ENCODE measurements around the gene SH3PXD2A. TPM values are rescaled to one million over a fixed set of nuclear protein-coding genes. Genes with fewer than 3 reads are reported as not detected.

Gene SH3PXD2A
- total and polyA plus RNA-seq, 9 of the 15 experiments (the other 6 are each of a cell fraction or from before 2014, with no cell fraction given), result 0.41 to 9.3 (median 2.5) TPM

DNA sequence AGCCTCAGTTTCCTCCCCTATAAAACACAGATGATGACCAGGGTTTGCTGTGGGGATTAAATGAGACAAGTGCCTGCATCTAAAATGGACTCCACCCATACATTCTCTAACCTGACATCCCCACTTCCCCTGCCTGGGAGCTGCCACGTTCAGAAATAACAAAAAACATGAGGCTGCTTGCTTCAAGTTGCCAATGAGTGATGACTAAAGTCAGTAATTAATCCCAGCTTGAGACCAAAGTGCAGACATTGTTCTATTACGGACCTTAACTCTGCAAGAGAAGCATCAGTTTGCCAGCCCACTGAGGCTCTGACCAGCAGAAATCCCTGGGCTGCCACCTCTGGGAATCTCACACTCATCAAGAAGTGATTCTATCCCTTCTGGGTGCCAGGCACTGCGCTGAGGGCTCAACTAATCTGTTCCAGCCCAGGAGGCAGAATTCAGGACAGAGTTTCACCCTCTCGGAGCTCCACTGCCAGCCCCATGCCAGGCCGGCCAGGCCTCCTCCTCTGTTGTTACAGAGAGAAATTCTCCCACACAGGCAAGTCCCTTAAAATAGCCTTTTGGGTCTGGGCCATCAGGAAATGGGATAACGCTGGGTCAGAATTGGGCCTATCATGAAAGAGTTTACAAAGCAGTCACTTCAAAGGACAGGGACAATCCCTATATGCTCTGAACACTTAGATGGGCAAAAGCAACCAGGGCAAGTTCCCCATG is 11.4 kb downstream of the SH3PXD2A start:
- Histone ChIP-seq H3K4me3 (no peak overlapping the region), H3K4me2 (ENCODE audit: insufficient read depth, low read length) (no peak overlapping the region), H3K79me2 (ENCODE audit: control insufficient read depth, insufficient read depth, low read length) (no peaks in the 10 kb centered on the region), H3K36me3 (ENCODE audit: control insufficient read depth, insufficient read depth, low read length) (no peaks in the 10 kb centered on the region), H3K27ac (ENCODE audit: extremely low read depth, low read depth, low read length) (no peak overlapping the region), H3K4me1 (replicated peaks in 1 of 2; ENCODE audit: control insufficient read depth in 2 of 2, insufficient read depth in 2 of 2, low read length in 2 of 2) (no peaks in the 10 kb centered on the region), H3K9me1 (ENCODE audit: control insufficient read depth, insufficient read depth, low read length) (no peaks in the 10 kb centered on the region), H2AFZ (ENCODE audit: low read depth, low read length) (no peak overlapping the region), H3K27me3 (ENCODE audit: control insufficient read depth in 2 of 2, insufficient read depth in 2 of 2, low read length in 2 of 2) (peaks cover 12 to 45% of the 10 kb centered on the region in 2 experiments; a peak in 4 of 5 replicates), H4K20me1 (replicated peaks; ENCODE audit: control insufficient read depth, insufficient read depth, low read length) (no peaks in the 10 kb centered on the region), H3K9ac (ENCODE audit: insufficient read depth in 1 of 2, low read depth in 2 of 2, low read length in 2 of 2) (no peak overlapping the region), H3K9me3 (replicated peaks; ENCODE audit: control insufficient read depth, insufficient read depth, low read depth, low read length) (no peaks in the 10 kb centered on the region)
- intact Hi-C loops (cut with micrococcal nuclease) (no loop called here), in situ Hi-C loops (cut with MboI) (no loop called here)
- ChIA-PET CTCF (ENCODE audit: low intra/inter-chr PET ratio) (interaction anchor here (0.6 kb wide), 1 partner anchor 15 kb away, joined by 3 read pairs; no protein-coding TSS in a partner anchor), POLR2A (no interaction called here)
- whole genome bisulfite sequencing (ENCODE audit: insufficient coverage, low coverage, missing lambda C conversion rate), result 0% methylated on average over 6 of the region's 6 CpGs
- no peak for FAIRE-seq
- no peak for ATAC-seq
- no peak for DNase-seq (ENCODE audit: extremely low read depth in 1 of 4, low spot score in 3 of 4)
- no peak for TF ChIP-seq ELF1 (tag; IDR thresholded peaks at IDR 0.05)
- TF ChIP-seq, protein P1, sequence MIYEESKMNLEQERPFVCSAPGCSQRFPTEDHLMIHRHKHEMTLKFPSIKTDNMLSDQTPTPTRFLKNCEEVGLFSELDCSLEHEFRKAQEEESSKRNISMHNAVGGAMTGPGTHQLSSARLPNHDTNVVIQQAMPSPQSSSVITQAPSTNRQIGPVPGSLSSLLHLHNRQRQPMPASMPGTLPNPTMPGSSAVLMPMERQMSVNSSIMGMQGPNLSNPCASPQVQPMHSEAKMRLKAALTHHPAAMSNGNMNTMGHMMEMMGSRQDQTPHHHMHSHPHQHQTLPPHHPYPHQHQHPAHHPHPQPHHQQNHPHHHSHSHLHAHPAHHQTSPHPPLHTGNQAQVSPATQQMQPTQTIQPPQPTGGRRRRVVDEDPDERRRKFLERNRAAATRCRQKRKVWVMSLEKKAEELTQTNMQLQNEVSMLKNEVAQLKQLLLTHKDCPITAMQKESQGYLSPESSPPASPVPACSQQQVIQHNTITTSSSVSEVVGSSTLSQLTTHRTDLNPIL (CRISPR knock-in tag; IDR thresholded peaks at IDR 0.05), result no peak
- no peak for TF ChIP-seq HNRNPLL (IDR thresholded peaks at IDR 0.05; ENCODE audit: low read depth, low read length, poor library complexity, severe bottlenecking)
- TF ChIP-seq RBFOX2 (IDR thresholded peaks at IDR 0.05; ENCODE audit: low read depth, low read length), result no peak
- TF ChIP-seq, protein P2, sequence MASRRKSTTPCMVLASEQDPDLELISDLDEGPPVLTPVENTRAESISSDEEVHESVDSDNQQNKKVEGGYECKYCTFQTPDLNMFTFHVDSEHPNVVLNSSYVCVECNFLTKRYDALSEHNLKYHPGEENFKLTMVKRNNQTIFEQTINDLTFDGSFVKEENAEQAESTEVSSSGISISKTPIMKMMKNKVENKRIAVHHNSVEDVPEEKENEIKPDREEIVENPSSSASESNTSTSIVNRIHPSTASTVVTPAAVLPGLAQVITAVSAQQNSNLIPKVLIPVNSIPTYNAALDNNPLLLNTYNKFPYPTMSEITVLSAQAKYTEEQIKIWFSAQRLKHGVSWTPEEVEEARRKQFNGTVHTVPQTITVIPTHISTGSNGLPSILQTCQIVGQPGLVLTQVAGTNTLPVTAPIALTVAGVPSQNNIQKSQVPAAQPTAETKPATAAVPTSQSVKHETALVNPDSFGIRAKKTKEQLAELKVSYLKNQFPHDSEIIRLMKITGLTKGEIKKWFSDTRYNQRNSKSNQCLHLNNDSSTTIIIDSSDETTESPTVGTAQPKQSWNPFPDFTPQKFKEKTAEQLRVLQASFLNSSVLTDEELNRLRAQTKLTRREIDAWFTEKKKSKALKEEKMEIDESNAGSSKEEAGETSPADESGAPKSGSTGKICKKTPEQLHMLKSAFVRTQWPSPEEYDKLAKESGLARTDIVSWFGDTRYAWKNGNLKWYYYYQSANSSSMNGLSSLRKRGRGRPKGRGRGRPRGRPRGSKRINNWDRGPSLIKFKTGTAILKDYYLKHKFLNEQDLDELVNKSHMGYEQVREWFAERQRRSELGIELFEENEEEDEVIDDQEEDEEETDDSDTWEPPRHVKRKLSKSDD (conservative IDR thresholded peaks at IDR 0.05; ENCODE audit: low read length), result no peak
- TF ChIP-seq GABPB2 (CRISPR knock-in tag; conservative IDR thresholded peaks at IDR 0.05), result no peak
- TF ChIP-seq ZNF384 (IDR thresholded peaks at IDR 0.05; ENCODE audit: low read depth, low read length), result no peak
- TF ChIP-seq, protein P3, sequence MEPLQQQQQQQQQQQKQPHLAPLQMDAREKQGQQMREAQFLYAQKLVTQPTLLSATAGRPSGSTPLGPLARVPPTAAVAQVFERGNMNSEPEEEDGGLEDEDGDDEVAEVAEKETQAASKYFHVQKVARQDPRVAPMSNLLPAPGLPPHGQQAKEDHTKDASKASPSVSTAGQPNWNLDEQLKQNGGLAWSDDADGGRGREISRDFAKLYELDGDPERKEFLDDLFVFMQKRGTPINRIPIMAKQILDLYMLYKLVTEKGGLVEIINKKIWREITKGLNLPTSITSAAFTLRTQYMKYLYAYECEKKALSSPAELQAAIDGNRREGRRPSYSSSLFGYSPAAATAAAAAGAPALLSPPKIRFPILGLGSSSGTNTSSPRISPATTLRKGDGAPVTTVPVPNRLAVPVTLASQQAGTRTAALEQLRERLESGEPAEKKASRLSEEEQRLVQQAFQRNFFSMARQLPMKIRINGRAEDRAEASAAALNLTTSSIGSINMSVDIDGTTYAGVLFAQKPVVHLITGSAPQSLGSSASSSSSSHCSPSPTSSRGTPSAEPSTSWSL (CRISPR knock-in tag; IDR thresholded peaks at IDR 0.05; ENCODE audit: borderline replicate concordance), result no peak
- TF ChIP-seq, protein P4, sequence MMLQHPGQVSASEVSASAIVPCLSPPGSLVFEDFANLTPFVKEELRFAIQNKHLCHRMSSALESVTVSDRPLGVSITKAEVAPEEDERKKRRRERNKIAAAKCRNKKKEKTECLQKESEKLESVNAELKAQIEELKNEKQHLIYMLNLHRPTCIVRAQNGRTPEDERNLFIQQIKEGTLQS (IDR thresholded peaks at IDR 0.05), result no peak
- TF ChIP-seq, protein P4 (CRISPR knock-in tag; conservative IDR thresholded peaks at IDR 0.05), result no peak
- TF ChIP-seq ZNF589 (CRISPR knock-in tag; IDR thresholded peaks at IDR 0.05; ENCODE audit: low read depth), result no peak
- no TSS peak for BruUV-seq (replicated peaks)

Data from K562 (cell line).